Stomach (tissue), 9 donors: ENCODE data around the gene PIEZO1. TPM values are rescaled to one million over a fixed set of nuclear protein-coding genes. Genes with fewer than 3 reads are reported as not detected.

Experiments
- DNase-seq, 2 donors: peaks; one replicate each; pipeline versions ENCODE4 v3.0.0 to v3.0.0-alpha.2; 2013 to 2019
- H3K27ac ChIP-seq, 5 donors: fragments of 200-600 bp in 4 of 5; sonication (generic) in 4 of 5; one replicate each; pipeline ENCODE4 v1.5.1; 2013 to 2019; ENCODE audit warnings: mild to moderate bottlenecking in 1 of 5, moderate library complexity in 1 of 5
- H3K27me3 ChIP-seq, 3 donors: fragments of 200-600 bp; sonication (generic); one replicate each; pipeline ENCODE4 v1.5.1; 2017 to 2019; ENCODE audit warnings: mixed run types in 1 of 3
- H3K36me3 ChIP-seq, 4 donors: fragments of 200-600 bp; sonication (generic); 1 replicate in 3 of 4; 2 replicates in 1 of 4; pipeline ENCODE4 v1.5.1; 2016 to 2019
- H3K4me1 ChIP-seq, 4 donors: fragments of 200-600 bp; sonication (generic); one replicate each; pipeline ENCODE4 v1.5.1; 2016 to 2019
- H3K4me3 ChIP-seq, 4 donors: fragments of 200-600 bp; sonication (generic) in 3 of 4; one replicate each; pipeline ENCODE4 v1.5.1; 2016 to 2019; ENCODE audit warnings: mild to moderate bottlenecking in 1 of 4
- H3K9me3 ChIP-seq, 4 donors: fragments of 200-600 bp; sonication (generic); one replicate each; pipeline ENCODE4 v1.5.1; 2016 to 2019
- CTCF ChIP-seq, 7 experiments: fragments of 450-650 bp in 4 of 7; fragments of 200-600 bp in 3 of 7; sonication (generic) in 3 of 7; IDR thresholded peaks; one replicate each; pipeline ENCODE4 v1.5.1; 2016 to 2019; ENCODE audit warnings: antibody characterized with exemption in 7 of 7, control low read depth in 2 of 7, mild to moderate bottlenecking in 1 of 7
- EP300 ChIP-seq: sonication (generic); formaldehyde crosslinking; IDR thresholded peaks from one replicate; pipeline ENCODE4 v1.6.1; 2017; ENCODE audit warnings: antibody characterized with exemption
- POLR2A ChIP-seq, 4 donors: fragments of 450-650 bp; IDR thresholded peaks; one replicate each; pipeline ENCODE4 v1.6.1; 2016; ENCODE audit warnings: antibody characterized with exemption in 4 of 4, control low read depth in 2 of 4, mild to moderate bottlenecking in 1 of 4, moderate library complexity in 1 of 4
- POLR2AphosphoS5 ChIP-seq, 3 donors: sonication (generic); formaldehyde crosslinking; IDR thresholded peaks; one replicate each; pipeline ENCODE4 v1.6.1; 2016; ENCODE audit warnings: antibody characterized with exemption in 3 of 3
- WGBS, 5 donors: extraction: QIAGEN DNeasy Blood & Tissue Kit in 3 of 5; methylation state at CpG; one replicate each; pipeline versions ENCODE4 v1.1.5 to v1.1.7; 2013 to 2018; 5-methylcytosine and 5-hydroxymethylcytosine counted together
- intact Hi-C: fragments of 100-400 bp; cut with DNase I; formaldehyde crosslinking; loops from one replicate; pipeline ENCODE4 v1.15.1; 2023; ENCODE audit warnings: low total_unique reads
- polyA plus RNA-seq, 3 donors: library from polyadenylated mRNA; stranded (reverse); fragments of 200-250 nt; gene quantifications; one replicate each; pipeline ENCODE4 v1.2.3, GENCODE V29; 2013
- total RNA-seq, 5 donors: library from RNA; depleted of rRNA; stranded (reverse); fragments of >200 nt; gene quantifications; one replicate each; pipeline versions ENCODE4 v1.1.0 to v1.2.3, GENCODE V29; 2014 to 2016
- donor health status: healthy with polysubstance abuse.
- donor health status: Bipolar disorder and iron deficiency.
- donor health status: healthy.

Gene PIEZO1
- total and polyA plus RNA-seq, 8 donors: 43.7 to 171 (median 115) TPM

- peak within 1 kb of the TSS; percentile 55 to 83 (median 71) for H3K4me3 ChIP-seq
- intact Hi-C loops: no loop called here
- TF ChIP-seq POLR2AphosphoS5 (IDR thresholded peaks at IDR 0.05) (peak in 2 of 3 donors; percentile 70 to 71), EP300 (no peak)
- WGBS, 5 donors: 0 to 1% (median 0%) methylated on average over 55 to 96 of the region's 98 CpGs
- peaks cover 0 to 16% (median 10%) of the 10 kb centered on the region in 4 donors for H3K36me3 ChIP-seq
- no peaks in the 10 kb centered on the region for H3K9me3 ChIP-seq
- peak; percentile 88 to 94 for DNase-seq
- H3K27ac ChIP-seq: peak within 1 kb of the TSS; percentile 60 to 87 (median 78)
- H3K27me3 ChIP-seq: peaks cover 0 to 10% (median 5%) of the 10 kb centered on the region in 3 donors
- H3K4me1 ChIP-seq: peaks cover 15 to 33% (median 31%) of the 10 kb centered on the region in 4 donors
These were observed 18.4 kb upstream of the PIEZO1 start, which contains the start of gene CDT1 for GRCh38 chr16:88803264-88803987. TSS of gene CDT1 (plus strand) at chr16:88803789. CDS start at chr16:88803832, 43 bp downstream.

- no peak overlapping the region for H3K27ac ChIP-seq
- no peaks in the 10 kb centered on the region for H3K36me3 ChIP-seq
- peaks cover 0 to 19% (median 5%) of the 10 kb centered on the region in 3 donors for H3K27me3 ChIP-seq
- TF ChIP-seq CTCF (IDR thresholded peaks at IDR 0.05) (no peak), POLR2A (IDR thresholded peaks at IDR 0.05) (no peak), POLR2AphosphoS5 (IDR thresholded peaks at IDR 0.05) (no peak), EP300 (no peak)
- 73 to 92% (median 89%) methylated on average over 6 of the region's 6 CpGs for WGBS, 5 donors
- H3K9me3 ChIP-seq: no peaks in the 10 kb centered on the region
- no peak for DNase-seq
- no peak overlapping the region for H3K4me3 ChIP-seq
- intact Hi-C loops: no loop called here
- peaks cover 15 to 32% (median 29%) of the 10 kb centered on the region in 4 donors for H3K4me1 ChIP-seq
These were observed 15.2 kb upstream of the PIEZO1 start for GRCh38 chr16:88800277-88800592.

- no peak for TF ChIP-seq POLR2A (IDR thresholded peaks at IDR 0.05)
- TF ChIP-seq CTCF (IDR thresholded peaks at IDR 0.05): no peak
- TF ChIP-seq POLR2AphosphoS5 (IDR thresholded peaks at IDR 0.05): no peak
- intact Hi-C loops: no loop called here
- Histone ChIP-seq H3K27ac (no peak overlapping the region), H3K4me3 (no peak overlapping the region), H3K9me3 (no peaks in the 10 kb centered on the region), H3K4me1 (peaks cover 11 to 27% (median 25%) of the 10 kb centered on the region in 4 donors), H3K27me3 (peaks cover 0 to 17% (median 5%) of the 10 kb centered on the region in 3 donors), H3K36me3 (no peaks in the 10 kb centered on the region)
- 79 to 90% (median 85%) methylated on average over 12 to 17 of the region's 17 CpGs for WGBS, 5 donors
- DNase-seq: no peak
These were observed 14.7 kb upstream of the PIEZO1 start for GRCh38 chr16:88799569-88800276.

- intact Hi-C loops: no loop called here
- peaks cover 0 to 13% (median 2%) of the 10 kb centered on the region in 3 donors for H3K27me3 ChIP-seq
- H3K27ac ChIP-seq: no peak overlapping the region
- H3K4me1 ChIP-seq: peaks cover 2 to 23% (median 19%) of the 10 kb centered on the region in 4 donors
- no peak for DNase-seq
- H3K4me3 ChIP-seq: no peak overlapping the region
- no peaks in the 10 kb centered on the region for H3K36me3 ChIP-seq
- H3K9me3 ChIP-seq: no peaks in the 10 kb centered on the region
- TF ChIP-seq CTCF (IDR thresholded peaks at IDR 0.05): no peak
- TF ChIP-seq POLR2AphosphoS5 (IDR thresholded peaks at IDR 0.05): no peak
- no peak for TF ChIP-seq POLR2A (IDR thresholded peaks at IDR 0.05)
- TF ChIP-seq EP300: no peak
These were observed 13.9 kb upstream of the PIEZO1 start for GRCh38 chr16:88798772-88799455.
